Activated CD8-positive, alpha-beta memory T cell treated with anti-CD3 and anti-CD28 coated beads, Interleukin-2, amount 50 U/mL, for 1 hour (primary cell): ENCODE data around the gene PI3.

Experiments used
- DNase-seq: peaks from one replicate; pipeline ENCODE4 v3.0.0-alpha.2; 2020; ENCODE audit errors: extremely low read depth

PI3 gene

GRCh38 chr20:45187693-45188092, 13.0 kb downstream of the PI3 start:
- no peak for DNase-seq

GRCh38 chr20:45189067-45189609, 14.4 kb downstream of the PI3 start:
- no peak for DNase-seq

GRCh38 chr20:45189861-45190260, 15.2 kb downstream of the PI3 start:
- no peak for DNase-seq

GRCh38 chr20:45191926-45192325, 17.2 kb downstream of the PI3 start:
- no peak for DNase-seq

GRCh38 chr20:45193331-45193730, 18.6 kb downstream of the PI3 start:
- DNase-seq, result no peak

GRCh38 chr20:45206725-45207124, 32.0 kb downstream of the PI3 start, which contains the start of gene SEMG1:
TSS of gene SEMG1 (plus strand) at chr20:45207033. CDS start at chr20:45207054, 21 bp downstream.
- DNase-seq, result no peak

- DNase-seq, result no peak
These were observed 35.2 kb downstream of the PI3 start for GRCh38 chr20:45209924-45210323.

GRCh38 chr20:45211569-45212474, 37.1 kb downstream of the PI3 start:
- DNase-seq, result no peak

GRCh38 chr20:45212836-45213235, 38.1 kb downstream of the PI3 start:
- DNase-seq, result no peak

- no peak for DNase-seq
These were observed 43.4 kb downstream of the PI3 start for GRCh38 chr20:45218124-45218523.

GRCh38 chr20:45218636-45219035, 43.9 kb downstream of the PI3 start:
- no peak for DNase-seq

- DNase-seq, result no peak
These were observed 46.4 kb downstream of the PI3 start, which contains the start of gene SEMG2 for GRCh38 chr20:45221076-45221475. TSS of gene SEMG2 (plus strand) at chr20:45221373. CDS start at chr20:45221390, 17 bp downstream.

- no peak for DNase-seq
These were observed 48.4 kb downstream of the PI3 start for GRCh38 chr20:45223136-45223535.
